Activated CD4-positive, alpha-beta T cell treated with anti-CD3 and anti-CD28 coated beads, Interleukin-2, amount 50 U/mL, for 24 hours (primary cell): ENCODE results near the gene TRPV5.
A peak's percentile ranks its signal among the peaks of the same experiment; 100 is the strongest.

ENCODE experiments used
- DNase-seq, 2 donors: peaks; one replicate each; pipeline ENCODE4 v3.0.0-alpha.2; 2020; ENCODE audit warnings: low read depth in 1 of 2, low spot score in 1 of 2

The TRPV5 gene

GRCh38 chr7:142887282-142888015 lies 46.1 kb downstream of the TRPV5 start:
- DNase-seq = no peak

DNA sequence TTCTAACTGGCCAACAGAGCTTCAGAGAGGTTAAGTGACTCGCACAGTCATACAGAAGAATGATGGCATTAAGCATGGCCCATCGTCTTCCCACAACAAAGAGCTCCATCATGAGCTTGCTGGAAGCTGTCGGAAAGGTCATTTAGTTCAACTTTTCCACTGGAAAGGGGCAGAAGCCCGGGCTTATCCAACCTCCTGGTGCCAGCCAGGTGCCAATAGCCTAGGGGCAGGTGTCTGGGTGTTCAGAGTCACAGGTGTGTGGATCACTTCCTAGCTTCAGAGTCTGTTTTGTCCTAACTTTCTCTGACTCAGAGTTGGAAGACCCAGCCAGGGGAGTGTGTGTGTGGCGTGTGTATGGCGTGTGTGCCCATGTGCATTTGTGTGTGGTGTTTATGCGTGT lies 46.7 kb downstream of the TRPV5 start:
- no peak for DNase-seq

- no peak for DNase-seq
These were observed 48.0 kb downstream of the TRPV5 start, which contains the start of gene TRPV6 for GRCh38 chr7:142885311-142886230. Gene TRPV6 (minus strand): TSS chr7:142885745.

DNA sequence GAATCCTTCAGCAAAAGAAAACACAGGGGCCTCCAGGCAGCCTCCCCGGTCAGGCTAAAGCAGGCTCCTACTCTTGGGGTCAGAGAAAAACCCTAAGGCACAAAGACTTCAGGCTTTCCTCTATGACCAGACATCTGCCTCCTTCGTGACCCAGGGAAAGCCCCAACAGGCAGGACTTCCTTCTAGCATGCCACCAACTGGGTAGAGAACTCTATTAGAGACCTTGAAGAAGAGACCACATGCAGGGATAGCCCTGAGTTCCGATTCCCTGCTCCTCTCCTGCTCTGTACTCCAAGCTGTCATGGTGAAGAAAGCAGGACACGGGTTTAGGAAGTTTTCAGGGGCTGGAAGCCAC lies 49.3 kb downstream of the TRPV5 start:
- no peak for DNase-seq

GRCh38 chr7:142883571-142884285 lies 49.8 kb downstream of the TRPV5 start:
- DNase-seq = no peak

DNA sequence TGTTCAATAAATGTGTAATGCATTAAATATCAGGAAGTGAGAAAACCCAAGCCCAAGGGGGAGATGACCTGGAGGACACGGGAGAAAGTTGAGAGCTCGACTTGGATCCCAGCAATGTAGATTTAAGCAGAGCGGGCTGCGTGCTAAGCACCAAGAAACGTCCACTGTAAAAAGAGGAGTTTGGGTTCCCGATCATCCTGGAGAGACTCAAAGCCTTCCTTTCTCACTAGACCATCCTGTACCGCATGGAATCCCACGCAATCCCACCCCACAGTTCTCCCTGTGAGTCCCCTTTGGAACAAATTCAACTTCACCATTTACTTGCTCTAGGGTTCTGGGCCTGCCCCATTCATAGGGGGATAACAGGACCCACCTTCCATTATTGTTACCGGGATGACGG lies 50.4 kb downstream of the TRPV5 start:
- no peak for DNase-seq

- DNase-seq = no peak
These were observed 51.2 kb downstream of the TRPV5 start for GRCh38 chr7:142882338-142882678.

DNA sequence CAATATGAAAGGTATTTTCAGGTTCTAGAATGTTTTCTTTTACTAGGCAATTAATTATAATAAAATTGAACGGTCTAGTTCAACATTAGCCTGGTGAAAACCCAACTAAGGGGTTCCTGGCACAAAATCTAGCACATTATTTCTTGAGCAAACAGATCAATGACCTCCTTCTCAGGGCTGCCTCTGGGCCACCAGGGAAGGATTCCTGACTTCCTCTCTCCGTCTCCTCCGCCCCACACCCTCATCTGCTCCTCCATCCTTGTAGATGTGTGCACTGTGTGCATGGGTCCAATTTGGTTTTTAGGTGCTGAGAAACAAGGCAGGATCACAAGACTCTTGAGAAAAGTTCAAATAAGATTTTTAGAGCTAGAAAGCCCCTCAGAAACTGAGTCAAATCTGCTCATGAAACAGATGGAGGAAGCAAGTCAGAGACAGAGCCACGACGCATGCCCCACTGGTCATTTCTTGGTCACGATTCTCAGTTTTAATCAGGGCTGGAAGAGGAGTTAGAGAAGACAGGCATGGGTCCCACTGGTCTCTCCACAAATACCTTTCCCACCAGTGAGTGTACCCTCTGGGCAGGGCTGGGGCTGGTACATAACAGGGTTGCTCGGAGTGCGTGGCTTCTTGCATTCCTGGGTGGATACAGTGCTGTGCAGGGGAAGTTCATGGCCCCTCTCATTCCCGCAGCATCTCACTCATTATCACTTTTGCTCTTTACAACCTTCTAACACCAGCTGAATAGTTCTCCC lies 51.8 kb downstream of the TRPV5 start:
- no peak for DNase-seq

GRCh38 chr7:142880876-142881505 lies 52.6 kb downstream of the TRPV5 start:
- DNase-seq = peak; percentile 12 to 42

DNA sequence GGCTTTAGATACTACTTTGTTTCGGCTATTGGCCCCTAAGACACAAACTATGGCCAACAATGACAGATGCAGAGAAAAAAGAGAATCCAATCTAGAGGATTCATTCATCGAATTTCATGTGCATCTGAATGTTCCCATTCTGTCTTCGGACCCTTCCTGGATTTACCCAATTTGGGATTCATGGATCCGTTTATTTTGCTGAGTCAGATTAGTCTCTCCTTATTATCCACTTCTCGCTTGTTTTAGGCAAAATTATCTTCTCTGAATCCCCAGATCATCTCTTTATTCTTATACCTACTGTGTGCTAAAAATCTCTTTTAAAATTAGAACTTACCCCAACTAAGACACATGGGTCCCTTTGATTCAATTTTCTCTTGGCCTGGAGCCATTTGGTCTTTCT lies 54.5 kb downstream of the TRPV5 start:
- DNase-seq = no peak

- no peak for DNase-seq
These were observed 55.2 kb downstream of the TRPV5 start for GRCh38 chr7:142878315-142878714.

DNA sequence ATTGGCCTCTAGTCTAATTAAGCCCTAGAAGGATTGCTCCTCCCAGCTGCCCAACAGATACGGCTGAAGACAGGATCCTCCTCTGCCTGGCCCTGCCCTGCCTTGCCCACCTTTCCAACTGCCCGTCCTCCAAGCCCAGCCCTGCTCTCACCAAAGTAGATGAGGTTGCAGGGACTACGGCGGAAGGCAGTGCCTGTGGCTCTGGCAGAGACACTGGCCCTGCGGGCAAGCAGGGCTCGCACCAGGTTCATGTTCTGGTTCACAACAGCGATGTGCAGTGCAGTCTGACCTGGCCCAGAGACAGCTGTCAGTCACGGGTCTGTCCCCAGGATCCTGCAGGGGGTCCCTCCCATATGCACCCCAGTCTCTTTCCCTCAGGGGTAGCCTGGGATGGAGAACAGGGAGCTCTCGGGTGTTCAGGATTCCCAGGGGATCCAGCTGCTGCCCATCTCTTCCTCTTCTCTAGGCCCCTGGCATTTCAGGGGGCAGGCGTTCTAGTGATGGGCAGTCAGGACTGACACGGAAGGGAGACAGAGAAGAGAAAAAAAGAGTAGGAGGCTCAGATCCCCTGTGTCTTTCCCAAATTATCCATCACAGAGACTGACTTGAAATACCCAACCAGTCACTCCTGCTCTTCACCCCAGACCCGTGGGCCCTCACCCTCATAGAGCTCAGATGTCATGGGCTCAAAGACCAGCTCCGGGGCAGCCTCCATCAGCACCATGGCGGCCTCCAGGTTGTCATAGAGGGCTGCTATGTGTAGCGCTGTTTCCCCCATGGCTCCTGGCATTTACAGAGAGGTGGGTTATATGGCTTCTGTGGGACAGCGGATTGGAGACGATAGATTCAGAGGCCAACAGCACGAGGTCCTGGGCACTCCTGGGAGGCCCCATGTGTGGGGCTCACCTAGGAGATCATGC lies 56.3 kb downstream of the TRPV5 start:
- DNase-seq = no peak

DNA sequence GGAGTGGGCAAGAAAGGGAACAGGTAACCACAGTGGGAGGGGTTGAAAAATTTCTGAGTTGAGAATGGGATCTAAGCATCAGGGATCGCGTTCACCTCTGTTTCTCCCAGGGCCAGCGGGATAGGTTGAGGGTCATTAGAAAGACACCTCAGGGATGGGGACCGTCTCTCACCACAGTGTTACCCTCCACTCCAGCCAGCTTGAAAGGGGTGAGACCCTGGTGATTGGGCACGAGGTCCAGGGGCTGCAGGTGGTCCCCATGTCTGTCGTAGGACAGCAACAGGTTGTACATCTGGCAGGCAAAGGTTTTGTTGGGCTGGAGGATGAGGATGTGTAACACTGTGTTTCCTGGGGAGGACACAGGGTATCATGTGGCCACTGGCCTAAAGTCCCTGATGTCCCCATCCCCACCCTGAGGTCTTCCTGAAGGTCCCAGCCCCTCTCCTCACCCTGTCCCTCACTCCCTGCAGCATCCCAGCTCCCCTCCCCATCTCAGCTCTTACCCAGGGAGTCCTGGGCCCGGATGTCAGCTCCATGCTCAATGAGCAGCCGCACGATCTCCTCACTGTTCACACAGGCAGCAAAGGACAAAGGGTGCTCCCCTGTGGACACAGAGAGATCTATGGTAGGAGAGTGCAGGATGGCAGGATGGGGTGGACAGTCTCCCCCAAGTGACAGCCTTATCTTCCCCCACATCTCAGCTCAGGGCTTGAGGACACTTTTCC lies 57.1 kb downstream of the TRPV5 start:
- DNase-seq = no peak

DNA sequence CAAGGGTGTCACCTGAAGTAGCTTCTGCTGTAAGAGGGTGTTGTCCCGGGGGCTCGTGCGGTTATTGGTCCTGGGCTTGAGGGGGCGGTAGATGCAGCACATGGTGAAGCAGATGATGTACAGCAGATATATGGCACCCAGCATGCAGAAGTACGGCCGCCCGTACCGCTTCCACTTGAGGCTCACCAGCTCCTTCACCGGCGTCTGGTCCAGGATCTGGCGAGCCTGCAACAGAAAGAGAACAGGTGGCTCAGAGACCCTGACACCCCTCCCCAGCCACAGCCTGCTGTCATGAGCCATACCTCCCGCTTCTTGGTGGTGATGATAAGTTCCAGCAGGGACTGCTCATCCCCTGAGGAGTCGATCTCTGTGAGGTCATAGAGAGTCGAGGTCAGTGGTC lies 58.1 kb downstream of the TRPV5 start:
- DNase-seq = no peak

DNA sequence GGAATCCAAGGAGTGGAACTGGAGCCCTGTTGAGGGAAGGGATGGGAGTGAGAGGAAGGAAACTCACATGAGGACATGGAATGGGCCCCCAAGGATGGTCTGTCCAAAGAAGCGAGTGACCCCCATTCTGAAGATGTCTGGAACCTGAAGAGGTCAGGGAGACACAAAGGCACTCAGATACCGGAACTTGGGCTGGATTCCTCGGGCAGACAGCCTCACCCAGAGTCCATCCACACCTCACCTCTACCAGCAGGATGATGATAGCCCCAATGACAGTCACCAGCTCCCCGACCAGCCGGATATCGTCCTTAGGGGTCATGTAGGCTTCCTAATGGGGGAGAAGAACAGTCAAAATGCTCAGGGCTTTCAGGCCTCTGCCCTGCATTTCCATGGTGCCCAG lies 58.7 kb downstream of the TRPV5 start:
- no peak for DNase-seq

DNA sequence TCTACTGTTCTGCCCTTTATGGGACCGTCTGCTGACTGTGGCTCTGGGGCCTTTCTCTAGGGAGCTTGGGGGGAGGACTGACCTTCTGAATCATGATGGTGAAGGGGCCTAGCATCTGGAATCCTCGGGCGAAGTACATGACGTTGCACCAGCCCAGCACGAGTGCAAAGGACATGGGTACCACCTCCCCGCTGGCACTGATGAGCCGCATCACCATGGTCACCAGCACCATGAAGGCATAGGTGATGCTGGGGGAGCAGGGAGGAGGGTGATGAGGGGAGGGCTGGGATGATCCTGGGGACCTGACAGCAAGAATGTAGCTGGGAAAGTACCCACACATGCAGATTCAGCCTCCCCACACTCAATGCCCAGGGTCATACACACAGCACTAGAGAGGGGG lies 59.1 kb downstream of the TRPV5 start:
- DNase-seq = no peak

- no peak for DNase-seq
These were observed 59.7 kb downstream of the TRPV5 start for GRCh38 chr7:142873871-142874270.

DNA sequence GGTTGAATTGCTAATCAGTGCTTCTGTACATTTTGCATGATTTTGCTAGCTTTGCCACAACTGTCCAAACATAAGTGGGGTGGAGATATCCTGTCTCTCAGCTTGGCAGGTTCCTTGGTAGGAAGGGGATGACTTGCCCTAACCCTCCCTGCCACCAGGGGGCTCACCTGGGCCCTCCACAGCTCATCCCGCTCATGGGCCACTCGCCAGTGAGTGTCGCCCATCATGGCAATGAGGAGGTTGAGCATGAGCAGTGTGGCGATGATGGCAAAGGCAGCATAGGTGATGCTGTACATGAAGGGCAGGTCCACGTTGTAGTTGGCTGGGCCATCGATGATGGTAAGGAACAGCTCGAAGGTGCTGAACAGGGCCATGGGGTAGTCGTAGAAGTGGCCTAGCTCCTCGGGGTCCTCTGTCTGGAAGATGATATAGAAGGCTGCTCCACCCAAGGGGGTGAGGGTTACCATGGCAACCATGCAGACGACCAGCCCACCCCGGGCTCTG lies 60.2 kb downstream of the TRPV5 start:
- no peak for DNase-seq
